Caco-2 (cell line): ENCODE results near the gene PRDX2. TPM values are rescaled to one million over a fixed set of nuclear protein-coding genes. Genes with fewer than 3 reads are reported as not detected.

Experiments
- BruUV-seq: library from RNA; stranded (reverse); fragments of 400-500 nt; replicated peaks from 2 replicates; lab custom pipeline; 2021; lab: Mats Ljungman, UMichigan
- CTCF ChIA-PET: fragments of 300-600 bp; sonication (Branson Sonifier 250); formaldehyde crosslinking; loops from one replicate; lab custom pipeline; 2022; ENCODE audit warnings: antibody characterized with exemption; lab: Charles Lee
- POLR2A ChIA-PET: fragments of 300-600 bp; sonication (Branson Sonifier 250); formaldehyde crosslinking; loops from one replicate; lab custom pipeline; 2022; ENCODE audit warnings: antibody characterized with exemption; lab: Charles Lee
- DNase-seq, 2 experiments: peaks; one replicate each; pipeline versions ENCODE4 v3.0.0 to v3.0.0-alpha.2; 2020 to 2022
- H3K27me3 ChIP-seq: replicated peaks from 2 replicates; pipeline ENCODE4 v1.6.0; 2011; ENCODE audit warnings: low read length; ENCODE audit not compliant: control insufficient read depth, insufficient read depth
- H3K36me3 ChIP-seq: 2 replicates; pipeline ENCODE4 v1.5.1; 2011; ENCODE audit warnings: low read length; ENCODE audit not compliant: control insufficient read depth, insufficient read depth
- H3K4me1 ChIP-seq: fragments of 250-450 bp; sonication (Bioruptor Pico); 2 replicates; pipeline ENCODE4 v1.5.1; 2020; ENCODE audit warnings: mild to moderate bottlenecking
- H3K4me3 ChIP-seq: 2 replicates; pipeline ENCODE4 v1.5.1; 2011; ENCODE audit warnings: low read depth, mild to moderate bottlenecking, control low read depth, low read length
- H3K9me3 ChIP-seq: fragments of 250-450 bp; sonication (Bioruptor Pico); 2 replicates; pipeline ENCODE4 v1.5.1; 2020; ENCODE audit warnings: mild to moderate bottlenecking, moderate library complexity
- H3K27ac Mint-ChIP-seq: one replicate; pipeline ENCODE4 v1.8.0; 2022; ENCODE audit warnings: mixed read lengths; ENCODE audit not compliant: unreplicated experiment
- H3K27me3 Mint-ChIP-seq: one replicate; pipeline ENCODE4 v1.8.0; 2022; ENCODE audit warnings: mixed read lengths; ENCODE audit not compliant: insufficient read depth, unreplicated experiment
- H3K36me3 Mint-ChIP-seq: one replicate; pipeline ENCODE4 v1.8.0; 2022; ENCODE audit warnings: mild to moderate bottlenecking, mixed read lengths; ENCODE audit not compliant: insufficient read depth, unreplicated experiment
- H3K4me1 Mint-ChIP-seq: one replicate; pipeline ENCODE4 v1.8.0; 2022; ENCODE audit warnings: low read depth, mixed read lengths; ENCODE audit not compliant: unreplicated experiment
- H3K4me3 Mint-ChIP-seq: one replicate; pipeline ENCODE4 v1.8.0; 2022; ENCODE audit warnings: mild to moderate bottlenecking, moderate library complexity, mixed read lengths; ENCODE audit not compliant: unreplicated experiment
- H3K9me3 Mint-ChIP-seq: one replicate; pipeline ENCODE4 v1.8.0; 2022; ENCODE audit warnings: mixed read lengths; ENCODE audit not compliant: unreplicated experiment
- CTCF ChIP-seq, 2 experiments: fragments of 200-600 bp in 1 of 2; IDR thresholded peaks; 1 replicate in 1 of 2; 2 replicates in 1 of 2; pipeline versions ENCODE4 v1.5.1 to v1.8.0; 2011 to 2022; ENCODE audit warnings: antibody characterized with exemption in 1 of 2, control low read depth in 1 of 2, inconsistent platforms in 1 of 2, low read depth in 1 of 2, low read length in 1 of 2, mild to moderate bottlenecking in 1 of 2, moderate library complexity in 1 of 2; ENCODE audit not compliant: insufficient read depth in 1 of 2, severe bottlenecking in 1 of 2, unreplicated experiment in 1 of 2
- intact Hi-C: fragments of 100-400 bp; cut with micrococcal nuclease; formaldehyde crosslinking; loops from one replicate; pipeline ENCODE4 v1.10.0; 2022; ENCODE audit not compliant: unreplicated experiment
- total RNA-seq: library from RNA; stranded (reverse); gene quantifications from 2 replicates; pipeline ENCODE4 v1.2.3, GENCODE V29; 2022

The PRDX2 gene
- total RNA-seq, 1 experiment from 2014 or later, result 265 TPM

GRCh38 chr19:12843999-12844732 is 42.6 kb upstream of the PRDX2 start:
- Mint-ChIP-seq H3K36me3 (no peaks in the 10 kb centered on the region), H3K9me3 (no peaks in the 10 kb centered on the region), H3K27ac (no peak overlapping the region), H3K4me3 (no peak overlapping the region), H3K4me1 (no peaks in the 10 kb centered on the region), H3K27me3 (peaks cover 4% of the 10 kb centered on the region)
- no peaks in the 10 kb centered on the region for H3K9me3 ChIP-seq
- no peaks in the 10 kb centered on the region for H3K36me3 ChIP-seq
- no peak overlapping the region for H3K4me3 ChIP-seq
- H3K4me1 ChIP-seq, result 0 out of 2 replicates have a peak, but pooled peaks cover 2% of the 10 kb centered on the region
- no peak for DNase-seq
- intact Hi-C loops, result no loop called here
- TF ChIP-seq CTCF (IDR thresholded peaks at IDR 0.05; ENCODE audit: insufficient read depth in 1 of 2, low read depth in 1 of 2, low read length in 1 of 2, severe bottlenecking in 1 of 2, unreplicated experiment in 1 of 2), result no peak
- ChIA-PET POLR2A (no interaction called here), CTCF (no interaction called here)
- no TSS peak for BruUV-seq
- H3K27me3 ChIP-seq, result no peaks in the 10 kb centered on the region; the same call in 1 of the 2 replicates

GRCh38 chr19:12843328-12843727 is 41.7 kb upstream of the PRDX2 start:
- Mint-ChIP-seq H3K4me1 (no peaks in the 10 kb centered on the region), H3K4me3 (no peak overlapping the region), H3K27ac (no peak overlapping the region), H3K9me3 (no peaks in the 10 kb centered on the region), H3K36me3 (no peaks in the 10 kb centered on the region), H3K27me3 (peaks cover 6% of the 10 kb centered on the region)
- TF ChIP-seq CTCF (IDR thresholded peaks at IDR 0.05; ENCODE audit: insufficient read depth in 1 of 2, low read depth in 1 of 2, low read length in 1 of 2, severe bottlenecking in 1 of 2, unreplicated experiment in 1 of 2), result no peak
- Histone ChIP-seq H3K4me3 (no peak overlapping the region), H3K36me3 (no peaks in the 10 kb centered on the region), H3K27me3 (no peaks in the 10 kb centered on the region; the same call in 1 of the 2 replicates), H3K9me3 (no peaks in the 10 kb centered on the region), H3K4me1 (0 out of 2 replicates have a peak, but pooled peaks cover 2% of the 10 kb centered on the region)
- intact Hi-C loops, result no loop called here
- DNase-seq, result no peak
- no TSS peak for BruUV-seq
- POLR2A ChIA-PET, result no interaction called here
- CTCF ChIA-PET, result no interaction called here

GRCh38 chr19:12842511-12842910 is 40.9 kb upstream of the PRDX2 start:
- Mint-ChIP-seq H3K36me3 (no peaks in the 10 kb centered on the region), H3K9me3 (no peaks in the 10 kb centered on the region), H3K4me3 (no peak overlapping the region), H3K27ac (no peak overlapping the region), H3K4me1 (peaks cover 2% of the 10 kb centered on the region), H3K27me3 (peaks cover 8% of the 10 kb centered on the region)
- no peaks in the 10 kb centered on the region for H3K36me3 ChIP-seq
- no peak for TF ChIP-seq CTCF (IDR thresholded peaks at IDR 0.05; ENCODE audit: insufficient read depth in 1 of 2, low read depth in 1 of 2, low read length in 1 of 2, severe bottlenecking in 1 of 2, unreplicated experiment in 1 of 2)
- BruUV-seq, result no TSS peak
- ChIA-PET CTCF (no interaction called here), POLR2A (no interaction called here)
- H3K27me3 ChIP-seq, result no peaks in the 10 kb centered on the region; the same call in 1 of the 2 replicates
- intact Hi-C loops, result no loop called here
- peaks cover 6% of the 10 kb centered on the region; the same call in 1 of the 2 replicates for H3K4me1 ChIP-seq
- no peaks in the 10 kb centered on the region for H3K9me3 ChIP-seq
- no peak for DNase-seq
- H3K4me3 ChIP-seq, result no peak overlapping the region
